Measurements from ENCODE around the gene DPT.

DPT gene

DNA sequence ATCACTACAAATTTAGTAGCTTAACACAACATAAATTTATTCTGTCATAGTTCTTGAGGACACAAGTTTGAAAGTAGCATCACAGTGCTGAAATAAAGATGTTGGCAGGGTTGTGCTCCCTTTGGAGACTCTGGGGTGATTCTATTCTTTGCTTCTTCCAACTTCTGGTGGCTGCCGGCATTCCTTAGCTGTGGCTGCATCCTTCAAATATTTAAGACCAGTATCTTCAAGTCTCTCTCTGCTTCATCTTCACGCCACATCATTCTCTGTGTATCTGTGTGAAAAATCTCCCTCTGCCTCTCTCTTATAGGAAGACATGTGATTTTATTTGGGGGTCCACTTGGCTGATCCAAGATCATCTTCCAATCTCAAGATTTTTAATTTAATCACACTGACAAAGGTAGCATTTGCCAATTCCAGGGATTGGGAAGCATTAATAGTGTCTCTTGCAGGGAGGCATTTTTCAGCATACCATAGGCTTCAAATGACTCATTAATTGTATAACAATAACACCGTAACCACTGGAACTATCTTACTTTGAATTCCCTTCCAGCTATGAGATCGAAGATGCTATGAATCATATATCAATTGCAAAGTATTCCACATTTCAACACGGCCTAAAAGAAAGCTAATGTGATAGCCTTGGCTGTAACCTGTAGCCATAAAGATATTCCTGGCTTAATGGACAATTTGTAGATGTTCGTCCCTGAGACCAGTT is 74.6 kb downstream of the DPT start:
- no peak for DNase-seq

- no peak for DNase-seq
Measured at GRCh38 chr1:168653567-168653966, 75.4 kb downstream of the DPT start.

DNA sequence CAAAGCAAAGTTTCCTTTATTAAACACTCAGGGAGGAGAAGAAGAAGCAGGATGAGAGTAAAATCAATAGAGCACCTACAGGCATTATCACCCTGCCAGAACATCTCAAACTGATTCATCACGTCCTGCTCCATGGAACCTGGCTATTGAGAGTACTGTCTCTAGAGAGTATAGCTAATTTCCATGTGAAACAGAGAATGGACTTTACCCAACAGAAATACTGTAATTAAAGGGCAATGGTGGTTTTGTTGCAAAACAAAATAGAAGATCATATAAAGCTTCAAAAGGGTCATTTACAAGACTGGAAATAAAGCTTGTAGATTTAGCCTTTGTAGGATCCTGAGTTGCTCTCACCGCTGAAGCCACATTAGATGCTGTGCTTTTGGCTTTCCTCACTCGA is 83.3 kb downstream of the DPT start:
- DNase-seq: no peak
